SK-N-SH (cell line): Measurements from ENCODE around the gene MESP1.

Source experiments
- CTCF ChIP-seq: fragments of 200-600 bp; sonication (generic); IDR thresholded peaks from 2 replicates; pipeline ENCODE4 v1.6.1; 2017; ENCODE audit warnings: antibody characterized with exemption, mild to moderate bottlenecking, moderate library complexity
- FOSL2 ChIP-seq: IDR thresholded peaks from 2 replicates; pipeline ENCODE4 v1.4.0; 2012; ENCODE audit warnings: low read depth, mild to moderate bottlenecking, moderate library complexity, borderline replicate concordance
- GABPA ChIP-seq: IDR thresholded peaks from 2 replicates; pipeline ENCODE4 v1.4.0; 2012; ENCODE audit warnings: low read depth, mild to moderate bottlenecking
- JUND ChIP-seq: IDR thresholded peaks from 2 replicates; pipeline ENCODE4 v1.4.0; 2012
- MEF2A ChIP-seq: IDR thresholded peaks from 2 replicates; pipeline ENCODE4 v1.4.0; 2012; ENCODE audit warnings: low read depth, borderline replicate concordance
- NRF1 ChIP-seq: IDR thresholded peaks from 2 replicates; pipeline ENCODE4 v1.6.1; 2012; ENCODE audit warnings: low read depth, mild to moderate bottlenecking, low read length
- PBX3 ChIP-seq: IDR thresholded peaks from 2 replicates; pipeline ENCODE4; 2012
- POLR2AphosphoS5 ChIP-seq: IDR thresholded peaks from 2 replicates; pipeline ENCODE4 v1.6.1; 2012; ENCODE audit warnings: low read depth, low read length
- RAD21 ChIP-seq: IDR thresholded peaks from 2 replicates; pipeline ENCODE4 v1.6.1; 2012; ENCODE audit warnings: mild to moderate bottlenecking, low read length
- RFX5 ChIP-seq: IDR thresholded peaks from 2 replicates; pipeline ENCODE4 v1.6.1; 2012; ENCODE audit warnings: mild to moderate bottlenecking, improper control_type of control experiment, low read length
- TAF1 ChIP-seq: IDR thresholded peaks from 2 replicates; pipeline ENCODE4 v1.6.1; 2012; ENCODE audit warnings: low read depth, mild to moderate bottlenecking, low read length, moderate library complexity, borderline replicate concordance
- TF ChIP-seq, protein P1 (sequence below): IDR thresholded peaks from 2 replicates; pipeline ENCODE4 v1.4.0; 2012; ENCODE audit warnings: low read depth, borderline replicate concordance

GRCh38 chr15:89745768-89746167 is 5.3 kb downstream of the MESP1 start:
- TF ChIP-seq CTCF (no peak), RFX5 (no peak), MEF2A (no peak), FOSL2 (no peak), RAD21 (no peak), PBX3 (no peak), JUND (no peak), POLR2AphosphoS5 (no peak), GABPA (no peak), TAF1 (no peak), NRF1 (no peak)
- TF ChIP-seq, protein P1, sequence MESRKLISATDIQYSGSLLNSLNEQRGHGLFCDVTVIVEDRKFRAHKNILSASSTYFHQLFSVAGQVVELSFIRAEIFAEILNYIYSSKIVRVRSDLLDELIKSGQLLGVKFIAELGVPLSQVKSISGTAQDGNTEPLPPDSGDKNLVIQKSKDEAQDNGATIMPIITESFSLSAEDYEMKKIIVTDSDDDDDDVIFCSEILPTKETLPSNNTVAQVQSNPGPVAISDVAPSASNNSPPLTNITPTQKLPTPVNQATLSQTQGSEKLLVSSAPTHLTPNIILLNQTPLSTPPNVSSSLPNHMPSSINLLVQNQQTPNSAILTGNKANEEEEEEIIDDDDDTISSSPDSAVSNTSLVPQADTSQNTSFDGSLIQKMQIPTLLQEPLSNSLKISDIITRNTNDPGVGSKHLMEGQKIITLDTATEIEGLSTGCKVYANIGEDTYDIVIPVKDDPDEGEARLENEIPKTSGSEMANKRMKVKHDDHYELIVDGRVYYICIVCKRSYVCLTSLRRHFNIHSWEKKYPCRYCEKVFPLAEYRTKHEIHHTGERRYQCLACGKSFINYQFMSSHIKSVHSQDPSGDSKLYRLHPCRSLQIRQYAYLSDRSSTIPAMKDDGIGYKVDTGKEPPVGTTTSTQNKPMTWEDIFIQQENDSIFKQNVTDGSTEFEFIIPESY = no peak
